G401 (cell line): ENCODE data around the gene GARIN5A. TPM values are rescaled to one million over a fixed set of nuclear protein-coding genes. Genes with fewer than 3 reads are reported as not detected.
"Not testable (repeated sequence)": the region's sequence is repeated elsewhere in the genome, so short reads cannot be mapped to it uniquely, and the experiment has no call there.

Experiments used
- DNase-seq: peaks from one replicate; pipeline ENCODE4 v3.0.0-alpha.2; 2015; ENCODE audit warnings: low spot score
- in situ Hi-C: cut with HindIII; loops from 2 replicates; pipeline ENCODE4 v1.10.0; 2016; ENCODE audit warnings: low sequenced_read_pairs, mixed read lengths
- total RNA-seq: library from RNA; depleted of rRNA; stranded (reverse); fragments of >200 nt; shearing (Covaris generic); gene quantifications from 2 replicates; pipeline ENCODE4 v1.2.3, GENCODE V29; 2014

GARIN5A gene
- total RNA-seq, 1 experiment from 2014 or later = 0.10 TPM

GRCh38 chr19:50450369-50451222 is 26.1 kb downstream of the GARIN5A start:
- no peak for DNase-seq
- in situ Hi-C loops = no loop called here

GRCh38 chr19:50449236-50449899 is 27.3 kb downstream of the GARIN5A start:
- in situ Hi-C loops = no loop called here
- no peak for DNase-seq

- DNase-seq = no peak
- in situ Hi-C loops = no loop called here
Observed at GRCh38 chr19:50447750-50448149, 28.9 kb downstream of the GARIN5A start.

- in situ Hi-C loops = no loop called here
- no peak for DNase-seq
Observed at GRCh38 chr19:50447053-50447452, 29.6 kb downstream of the GARIN5A start.

- in situ Hi-C loops = no loop called here
- DNase-seq = no peak
Observed at GRCh38 chr19:50444059-50444458, 32.6 kb downstream of the GARIN5A start.

GRCh38 chr19:50439130-50439529 is 37.5 kb downstream of the GARIN5A start:
- in situ Hi-C loops, DNase-seq: not testable (repeated sequence)

GRCh38 chr19:50437862-50438449 is 38.7 kb downstream of the GARIN5A start:
- no peak for DNase-seq
- in situ Hi-C loops = no loop called here

- in situ Hi-C loops = no loop called here
Observed at GRCh38 chr19:50435627-50436026, 41.0 kb downstream of the GARIN5A start.

GRCh38 chr19:50435221-50435620 is 41.4 kb downstream of the GARIN5A start:
- in situ Hi-C loops = no loop called here
- no peak for DNase-seq

More at GRCh38 chr19:50435627-50436026, 41.0 kb downstream of the GARIN5A start:
- no peak for DNase-seq

- in situ Hi-C loops = no loop called here
- no peak for DNase-seq
Observed at GRCh38 chr19:50434525-50434924, 42.1 kb downstream of the GARIN5A start.

GRCh38 chr19:50433201-50434180 is 43.2 kb downstream of the GARIN5A start:
- in situ Hi-C loops = no loop called here
- no peak for DNase-seq

GRCh38 chr19:50432221-50433028 is 44.2 kb downstream of the GARIN5A start, which contains the start of gene MYBPC2:
Gene MYBPC2, plus strand, starts transcription at chr19:50432892. Its CDS starts 62 bp downstream, at chr19:50432954.
- in situ Hi-C loops = no loop called here
- DNase-seq = no peak

GRCh38 chr19:50431343-50432220 is 45.1 kb downstream of the GARIN5A start:
- in situ Hi-C loops = no loop called here
- peak; percentile 76 for DNase-seq

GRCh38 chr19:50430888-50431342 is 45.7 kb downstream of the GARIN5A start:
- DNase-seq = no peak
- in situ Hi-C loops = no loop called here

- in situ Hi-C loops = no loop called here
- DNase-seq = no peak
Observed at GRCh38 chr19:50428772-50429463, 47.7 kb downstream of the GARIN5A start.

GRCh38 chr19:50427997-50428425 is 48.6 kb downstream of the GARIN5A start:
- peak; percentile 28 for DNase-seq
- in situ Hi-C loops = no loop called here
